GM18867 (cell line): ENCODE results near the gene AIFM3.

Experiments used
- ATAC-seq: cut with Tn5 transposase; IDR thresholded peaks from one replicate; pipeline ENCODE4 v1.9.1; 2021; ENCODE audit warnings: mild to moderate bottlenecking, moderate library complexity; ENCODE audit not compliant: unreplicated experiment

AIFM3 gene

GRCh38 chr22:20990184-20991180, 23.4 kb downstream of the AIFM3 start:
- ATAC-seq, result no peak

GRCh38 chr22:20991252-20992055, 24.4 kb downstream of the AIFM3 start:
- no peak for ATAC-seq

- ATAC-seq, result no peak
Measured at GRCh38 chr22:20992056-20992442, 25.0 kb downstream of the AIFM3 start.

- no peak for ATAC-seq
Measured at GRCh38 chr22:20992456-20993303, 25.6 kb downstream of the AIFM3 start.

- no peak for ATAC-seq
Measured at GRCh38 chr22:20993304-20994127, 26.5 kb downstream of the AIFM3 start.

GRCh38 chr22:20994128-20994901, 27.3 kb downstream of the AIFM3 start:
- no peak for ATAC-seq

GRCh38 chr22:20994902-20995241, 27.8 kb downstream of the AIFM3 start:
- no peak for ATAC-seq

GRCh38 chr22:20995329-20996030, 28.4 kb downstream of the AIFM3 start:
- no peak for ATAC-seq

GRCh38 chr22:20996031-20996410, 29.0 kb downstream of the AIFM3 start:
- ATAC-seq, result no peak

GRCh38 chr22:20996598-20997535, 29.8 kb downstream of the AIFM3 start:
- no peak for ATAC-seq

GRCh38 chr22:20997536-20998257, 30.6 kb downstream of the AIFM3 start:
- ATAC-seq, result no peak

GRCh38 chr22:20998411-20999336, 31.6 kb downstream of the AIFM3 start:
- no peak for ATAC-seq

GRCh38 chr22:20999350-21000206, 32.5 kb downstream of the AIFM3 start:
- ATAC-seq, result no peak

- no peak for ATAC-seq
Measured at GRCh38 chr22:21000207-21000986, 33.3 kb downstream of the AIFM3 start.
